OCI-LY3 (cell line): ENCODE measurements around the gene EMC10.

Experiments
- H2AFZ ChIP-seq: fragments of 200-600, 300-600 bp; shearing (Covaris generic); 2 replicates; pipeline ENCODE4 v1.6.0; 2014; ENCODE audit warnings: antibody characterized with exemption, low read depth, low read length
- H3K27ac ChIP-seq: fragments of 200-600, 300-600 bp; sonication (generic); 2 replicates; pipeline ENCODE4 v1.5.1; 2014; ENCODE audit warnings: mild to moderate bottlenecking, low read length, moderate library complexity, mixed read lengths
- H3K27me3 ChIP-seq: fragments of 200-600, 300-600 bp; sonication (generic); 2 replicates; pipeline ENCODE4 v1.6.1; 2014; ENCODE audit warnings: low read depth, low read length, mixed read lengths
- H3K36me3 ChIP-seq: fragments of 200-600, 300-600 bp; sonication (generic); replicated peaks from 2 replicates; pipeline ENCODE3; 2014; ENCODE audit warnings: low read depth, low read length, mixed read lengths
- H3K4me1 ChIP-seq: fragments of 300-600, 200-600 bp; sonication (generic); 2 replicates; pipeline ENCODE4 v1.6.1; 2014; ENCODE audit warnings: low read length, mixed read lengths
- H3K4me2 ChIP-seq: fragments of 200-600, 300-600 bp; sonication (generic); 2 replicates; pipeline ENCODE4 v1.6.1; 2014; ENCODE audit warnings: low read length, mixed read lengths
- H3K4me3 ChIP-seq: fragments of 300-600, 200-600 bp; sonication (generic); 2 replicates; pipeline ENCODE4 v1.5.1; 2014; ENCODE audit warnings: antibody characterized with exemption, mild to moderate bottlenecking, low read length, moderate library complexity
- H3K79me2 ChIP-seq: fragments of 300-600, 200-600 bp; shearing (Covaris generic); 2 replicates; pipeline ENCODE4 v1.6.1; 2014; ENCODE audit warnings: mild to moderate bottlenecking, low read length, mixed read lengths
- H3K9ac ChIP-seq: fragments of 300-600, 200-600 bp; shearing (Covaris generic); 2 replicates; pipeline ENCODE4 v1.6.0; 2014; ENCODE audit warnings: mild to moderate bottlenecking, low read length, moderate library complexity
- H3K9me3 ChIP-seq: fragments of 200-600, 300-600 bp; shearing (Covaris generic); 2 replicates; pipeline ENCODE4 v1.6.1; 2014; ENCODE audit warnings: low read length, mixed read lengths; ENCODE audit not compliant: insufficient read depth
- H4K20me1 ChIP-seq: fragments of 200-600, 300-600 bp; sonication (generic); 2 replicates; pipeline ENCODE4 v1.6.1; 2016; ENCODE audit warnings: low read length, mixed read lengths; ENCODE audit not compliant: insufficient read depth
- EZH2phosphoT487 ChIP-seq: fragments of 200-600 bp; shearing (Covaris generic); IDR thresholded peaks from 2 replicates; pipeline ENCODE4 v1.6.1; 2018; ENCODE audit warnings: antibody characterized with exemption, mixed run types, low read depth
- TF ChIP-seq, protein P1 (sequence below): fragments of 200-600, 300-600 bp; sonication (generic); IDR thresholded peaks from 2 replicates; pipeline ENCODE4 v1.5.1; 2014; ENCODE audit warnings: antibody characterized with exemption, low read length, low read depth

Gene EMC10

DNA sequence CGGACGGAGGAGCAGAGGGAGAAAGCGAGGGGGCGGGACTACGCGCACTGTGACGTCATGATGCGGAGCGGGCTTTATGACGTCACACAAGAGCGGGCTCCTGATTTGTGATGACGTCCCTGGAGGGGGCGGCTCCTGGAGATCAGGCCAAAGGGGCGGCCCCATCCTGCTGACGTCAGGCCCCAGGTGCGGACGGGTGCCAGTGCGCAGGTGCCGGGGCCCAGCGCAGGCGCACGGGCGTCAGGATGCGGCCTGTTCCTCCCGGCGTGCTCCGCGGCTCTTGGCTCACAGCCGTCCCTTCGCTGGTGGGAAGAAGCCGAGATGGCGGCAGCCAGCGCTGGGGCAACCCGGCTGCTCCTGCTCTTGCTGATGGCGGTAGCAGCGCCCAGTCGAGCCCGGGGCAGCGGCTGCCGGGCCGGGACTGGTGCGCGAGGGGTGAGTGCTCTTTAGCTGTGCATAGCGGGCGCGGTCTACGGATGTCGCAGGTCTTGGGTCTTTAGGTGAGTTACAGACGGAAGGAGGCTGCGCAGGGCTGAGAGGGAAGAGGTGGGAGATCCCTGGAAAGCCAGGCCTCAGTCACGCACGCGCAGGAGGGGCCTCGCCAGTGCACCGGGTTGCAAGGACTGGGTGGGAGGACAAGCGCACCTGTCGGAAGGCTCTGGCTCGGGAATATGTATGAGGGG, at the start of gene EMC10, which contains the start of gene GARIN5A:
TSS of gene EMC10 (plus strand) at position 284 of the 683 bp plus-strand sequence. CDS start at position 322, 38 bp downstream.
TSS of gene GARIN5A (minus strand) at position 625 of the 683 bp plus-strand sequence. CDS start at position 165, 460 bp downstream.
- TF ChIP-seq, protein P1, sequence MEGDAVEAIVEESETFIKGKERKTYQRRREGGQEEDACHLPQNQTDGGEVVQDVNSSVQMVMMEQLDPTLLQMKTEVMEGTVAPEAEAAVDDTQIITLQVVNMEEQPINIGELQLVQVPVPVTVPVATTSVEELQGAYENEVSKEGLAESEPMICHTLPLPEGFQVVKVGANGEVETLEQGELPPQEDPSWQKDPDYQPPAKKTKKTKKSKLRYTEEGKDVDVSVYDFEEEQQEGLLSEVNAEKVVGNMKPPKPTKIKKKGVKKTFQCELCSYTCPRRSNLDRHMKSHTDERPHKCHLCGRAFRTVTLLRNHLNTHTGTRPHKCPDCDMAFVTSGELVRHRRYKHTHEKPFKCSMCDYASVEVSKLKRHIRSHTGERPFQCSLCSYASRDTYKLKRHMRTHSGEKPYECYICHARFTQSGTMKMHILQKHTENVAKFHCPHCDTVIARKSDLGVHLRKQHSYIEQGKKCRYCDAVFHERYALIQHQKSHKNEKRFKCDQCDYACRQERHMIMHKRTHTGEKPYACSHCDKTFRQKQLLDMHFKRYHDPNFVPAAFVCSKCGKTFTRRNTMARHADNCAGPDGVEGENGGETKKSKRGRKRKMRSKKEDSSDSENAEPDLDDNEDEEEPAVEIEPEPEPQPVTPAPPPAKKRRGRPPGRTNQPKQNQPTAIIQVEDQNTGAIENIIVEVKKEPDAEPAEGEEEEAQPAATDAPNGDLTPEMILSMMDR: no peak
- no peak for TF ChIP-seq EZH2phosphoT487
- Histone ChIP-seq H4K20me1 (peaks cover 15% of the 10 kb centered on the region), H3K36me3 (peaks cover 23% of the 10 kb centered on the region), H3K79me2 (peaks cover 38% of the 10 kb centered on the region), H3K4me2 (peak within 1 kb of the TSS; percentile 74), H3K27ac (peak within 1 kb of the TSS; percentile 61), H2AFZ (peak within 1 kb of the TSS; percentile 86), H3K9ac (peak within 1 kb of the TSS; percentile 93), H3K9me3 (no peaks in the 10 kb centered on the region), H3K27me3 (no peaks in the 10 kb centered on the region), H3K4me3 (peak within 1 kb of the TSS; percentile 89), H3K4me1 (peaks cover 18% of the 10 kb centered on the region)

- H3K27me3 ChIP-seq: no peaks in the 10 kb centered on the region
- peak overlapping the region; percentile 7; the same call in 1 of the 2 replicates for H3K4me2 ChIP-seq
- H4K20me1 ChIP-seq: peaks cover 38% of the 10 kb centered on the region
- peaks cover 50% of the 10 kb centered on the region for H3K4me1 ChIP-seq
- TF ChIP-seq, protein P1: no peak
- TF ChIP-seq EZH2phosphoT487: no peak
- H3K9ac ChIP-seq: peak overlapping the region; percentile 8; the same call in 1 of the 2 replicates
- peaks cover 10% of the 10 kb centered on the region for H3K79me2 ChIP-seq
- H3K9me3 ChIP-seq: no peaks in the 10 kb centered on the region
- H3K4me3 ChIP-seq: no peak overlapping the region
- H2AFZ ChIP-seq: no peak overlapping the region
- H3K36me3 ChIP-seq: peaks cover 52% of the 10 kb centered on the region
- H3K27ac ChIP-seq: peak overlapping the region; percentile 90
Observed at GRCh38 chr19:50427318-50427925, 48.9 kb upstream of the EMC10 start.

GRCh38 chr19:50427997-50428425, 48.3 kb upstream of the EMC10 start:
- H3K9me3 ChIP-seq: no peaks in the 10 kb centered on the region
- H3K27ac ChIP-seq: peak overlapping the region; percentile 90
- H2AFZ ChIP-seq: no peak overlapping the region
- peak overlapping the region; percentile 12; the same call in 1 of the 2 replicates for H3K9ac ChIP-seq
- no peaks in the 10 kb centered on the region for H3K27me3 ChIP-seq
- H3K4me3 ChIP-seq: no peak overlapping the region
- 0 out of 2 replicates have a peak, but pooled peaks cover 5% of the 10 kb centered on the region for H3K79me2 ChIP-seq
- peaks cover 50% of the 10 kb centered on the region for H3K4me1 ChIP-seq
- TF ChIP-seq EZH2phosphoT487: no peak
- TF ChIP-seq, protein P1: no peak
- peaks cover 46% of the 10 kb centered on the region for H3K36me3 ChIP-seq
- H4K20me1 ChIP-seq: peaks cover 33% of the 10 kb centered on the region
- H3K4me2 ChIP-seq: peak overlapping the region; percentile 7; the same call in 1 of the 2 replicates

DNA sequence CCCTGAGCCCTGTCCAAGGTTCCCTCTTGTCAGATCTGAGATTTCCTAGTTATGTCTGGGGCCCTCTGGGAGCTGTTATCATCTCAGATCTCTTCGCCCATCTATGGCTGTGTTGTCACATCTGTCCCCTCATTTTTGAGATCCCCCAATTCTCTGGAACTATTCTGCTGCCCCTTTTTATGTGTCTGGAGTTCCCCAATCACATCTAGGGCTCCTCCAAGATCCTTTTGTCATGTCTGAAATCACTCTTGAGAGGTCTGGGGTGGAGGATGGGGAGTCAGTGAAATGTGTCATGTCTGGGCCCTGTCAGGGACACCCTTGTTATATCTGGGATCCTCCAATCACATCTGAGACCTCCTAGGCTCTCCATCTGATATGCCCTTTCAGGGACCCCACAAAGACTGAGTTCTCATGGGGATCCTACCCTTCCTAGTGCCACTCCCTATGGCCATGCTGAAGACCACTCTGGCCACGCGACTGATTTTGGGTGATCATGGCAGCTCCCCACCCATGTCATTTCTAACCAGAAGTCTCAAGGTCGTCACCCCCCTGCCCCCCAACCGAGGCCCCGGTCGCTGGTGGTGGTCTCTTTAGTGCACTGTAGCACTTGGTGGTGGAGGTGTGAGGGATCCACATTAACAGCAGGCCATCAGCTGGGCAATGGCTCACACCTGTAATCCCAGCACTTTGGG, 47.4 kb upstream of the EMC10 start:
- Histone ChIP-seq H3K4me3 (no peak overlapping the region), H3K9ac (peak overlapping the region; percentile 12; the same call in 1 of the 2 replicates), H3K4me1 (peaks cover 53% of the 10 kb centered on the region), H3K27ac (peak overlapping the region; percentile 90), H3K27me3 (0 out of 2 replicates have a peak, but pooled peaks cover 5% of the 10 kb centered on the region), H3K9me3 (no peaks in the 10 kb centered on the region), H3K79me2 (no peaks in the 10 kb centered on the region), H4K20me1 (peaks cover 23% of the 10 kb centered on the region), H2AFZ (no peak overlapping the region), H3K36me3 (peaks cover 37% of the 10 kb centered on the region), H3K4me2 (no peak overlapping the region)
- TF ChIP-seq, protein P1: no peak
- no peak for TF ChIP-seq EZH2phosphoT487
